HG03060 (cell line): ENCODE measurements around the gene DGKH.

ENCODE experiments used
- ATAC-seq: cut with Tn5 transposase; IDR thresholded peaks from one replicate; pipeline ENCODE4 v1.9.1; 2021; ENCODE audit warnings: low read depth, moderate number of reproducible peaks; ENCODE audit not compliant: unreplicated experiment

DGKH gene, protein sequence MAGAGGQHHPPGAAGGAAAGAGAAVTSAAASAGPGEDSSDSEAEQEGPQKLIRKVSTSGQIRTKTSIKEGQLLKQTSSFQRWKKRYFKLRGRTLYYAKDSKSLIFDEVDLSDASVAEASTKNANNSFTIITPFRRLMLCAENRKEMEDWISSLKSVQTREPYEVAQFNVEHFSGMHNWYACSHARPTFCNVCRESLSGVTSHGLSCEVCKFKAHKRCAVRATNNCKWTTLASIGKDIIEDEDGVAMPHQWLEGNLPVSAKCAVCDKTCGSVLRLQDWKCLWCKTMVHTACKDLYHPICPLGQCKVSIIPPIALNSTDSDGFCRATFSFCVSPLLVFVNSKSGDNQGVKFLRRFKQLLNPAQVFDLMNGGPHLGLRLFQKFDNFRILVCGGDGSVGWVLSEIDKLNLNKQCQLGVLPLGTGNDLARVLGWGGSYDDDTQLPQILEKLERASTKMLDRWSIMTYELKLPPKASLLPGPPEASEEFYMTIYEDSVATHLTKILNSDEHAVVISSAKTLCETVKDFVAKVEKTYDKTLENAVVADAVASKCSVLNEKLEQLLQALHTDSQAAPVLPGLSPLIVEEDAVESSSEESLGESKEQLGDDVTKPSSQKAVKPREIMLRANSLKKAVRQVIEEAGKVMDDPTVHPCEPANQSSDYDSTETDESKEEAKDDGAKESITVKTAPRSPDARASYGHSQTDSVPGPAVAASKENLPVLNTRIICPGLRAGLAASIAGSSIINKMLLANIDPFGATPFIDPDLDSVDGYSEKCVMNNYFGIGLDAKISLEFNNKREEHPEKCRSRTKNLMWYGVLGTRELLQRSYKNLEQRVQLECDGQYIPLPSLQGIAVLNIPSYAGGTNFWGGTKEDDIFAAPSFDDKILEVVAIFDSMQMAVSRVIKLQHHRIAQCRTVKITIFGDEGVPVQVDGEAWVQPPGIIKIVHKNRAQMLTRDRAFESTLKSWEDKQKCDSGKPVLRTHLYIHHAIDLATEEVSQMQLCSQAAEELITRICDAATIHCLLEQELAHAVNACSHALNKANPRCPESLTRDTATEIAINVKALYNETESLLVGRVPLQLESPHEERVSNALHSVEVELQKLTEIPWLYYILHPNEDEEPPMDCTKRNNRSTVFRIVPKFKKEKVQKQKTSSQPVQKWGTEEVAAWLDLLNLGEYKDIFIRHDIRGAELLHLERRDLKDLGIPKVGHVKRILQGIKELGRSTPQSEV

DNA sequence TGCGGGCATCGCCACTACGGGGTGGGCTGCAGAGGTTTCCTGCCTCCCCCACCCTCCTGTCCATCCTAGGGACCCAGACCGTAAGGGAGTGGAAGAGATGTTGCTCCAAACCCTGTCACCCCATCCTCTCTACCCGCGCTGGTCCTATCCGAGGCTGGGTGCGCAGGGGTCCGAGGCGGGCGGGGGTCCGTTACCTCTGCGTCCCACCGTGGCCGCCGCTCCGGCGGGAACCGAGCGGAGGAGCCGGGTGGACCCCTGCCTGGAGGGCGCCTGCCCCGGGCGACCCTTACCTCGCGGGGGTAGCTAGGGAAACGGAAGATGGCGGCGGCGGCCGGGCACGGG, at the start of gene DGKH:
DGKH (plus strand) TSS at position 307 of the 342 bp plus-strand sequence. CDS start 126 bp downstream, outside the sequence.
- ATAC-seq: no peak

DNA sequence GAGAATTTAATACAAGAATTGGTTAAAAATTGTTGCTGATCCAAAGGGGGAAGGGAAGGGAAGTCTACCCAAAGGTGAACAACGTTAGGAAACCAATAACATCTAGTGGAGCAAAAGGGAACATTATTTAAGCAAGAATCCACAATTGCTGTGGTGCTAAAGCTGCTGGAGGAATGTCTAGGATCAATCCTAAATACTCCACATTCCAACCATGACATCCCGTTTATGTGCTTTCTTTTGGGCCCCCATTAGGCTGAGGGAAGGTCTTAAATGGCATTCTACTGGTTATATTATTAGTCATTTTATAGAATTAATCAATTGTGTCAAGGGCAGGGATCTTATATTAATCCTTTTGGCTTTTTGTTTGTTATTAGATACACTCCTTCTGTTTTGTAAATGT, 47.6 kb upstream of the DGKH start:
- no peak for ATAC-seq

DNA sequence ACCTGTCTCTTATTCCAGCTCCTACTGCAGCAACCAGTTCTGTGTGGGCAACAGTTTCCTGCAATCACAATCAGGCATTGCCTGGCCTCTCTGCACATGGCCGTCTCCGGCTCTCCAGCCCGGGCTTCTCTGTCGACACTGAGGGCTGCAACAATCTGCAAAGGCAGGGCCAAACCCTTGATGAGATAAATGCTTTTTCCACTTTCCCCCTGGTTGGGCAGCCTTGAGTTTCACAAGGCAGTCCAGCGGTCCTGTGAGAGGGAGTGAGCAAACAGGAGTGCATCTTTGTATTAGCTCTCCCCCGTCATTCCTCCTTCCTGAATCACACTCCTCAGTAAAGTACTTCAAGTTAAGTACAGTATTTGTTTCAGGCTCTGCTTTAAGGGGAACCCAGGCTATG, 46.9 kb upstream of the DGKH start:
- ATAC-seq: no peak

DNA sequence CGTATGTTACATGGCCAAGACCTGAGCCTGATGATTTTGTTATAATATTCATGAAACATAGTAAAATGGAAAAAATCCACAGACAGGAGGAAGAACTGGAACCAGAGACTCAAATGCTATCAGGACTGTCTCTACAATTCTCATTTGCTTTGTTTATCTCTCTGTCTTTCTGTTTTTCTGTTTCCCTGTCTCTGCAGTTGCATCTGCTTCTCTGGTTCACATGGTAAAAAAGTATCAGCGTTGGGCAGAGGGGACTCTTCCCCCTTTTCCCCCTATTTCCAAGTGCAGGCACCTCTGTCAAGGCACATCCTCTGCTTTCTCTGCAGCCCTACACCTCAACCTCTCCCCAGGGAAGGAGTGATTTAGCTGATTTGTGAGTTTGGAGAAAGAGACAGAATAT, 46.4 kb upstream of the DGKH start:
- no peak for ATAC-seq

DNA sequence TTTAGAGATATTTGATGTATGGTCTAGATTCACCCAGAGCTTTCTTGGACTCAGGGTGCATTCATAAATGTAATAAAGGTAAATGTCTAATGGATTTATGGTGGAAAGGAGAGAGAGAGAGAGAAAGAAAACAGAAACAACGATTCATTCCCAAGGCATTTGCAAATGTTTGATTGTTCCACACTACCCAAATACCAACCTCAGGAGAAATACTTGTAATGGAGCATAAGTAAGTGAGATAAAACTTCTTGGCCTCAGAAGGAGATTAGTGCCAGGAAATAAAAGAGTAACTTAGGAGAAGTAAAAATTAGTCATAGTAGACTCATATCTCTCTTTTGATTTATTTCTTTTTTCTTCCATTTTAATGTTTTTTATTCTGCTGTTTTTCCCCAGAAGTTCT, 40.6 kb upstream of the DGKH start:
- no peak for ATAC-seq

DNA sequence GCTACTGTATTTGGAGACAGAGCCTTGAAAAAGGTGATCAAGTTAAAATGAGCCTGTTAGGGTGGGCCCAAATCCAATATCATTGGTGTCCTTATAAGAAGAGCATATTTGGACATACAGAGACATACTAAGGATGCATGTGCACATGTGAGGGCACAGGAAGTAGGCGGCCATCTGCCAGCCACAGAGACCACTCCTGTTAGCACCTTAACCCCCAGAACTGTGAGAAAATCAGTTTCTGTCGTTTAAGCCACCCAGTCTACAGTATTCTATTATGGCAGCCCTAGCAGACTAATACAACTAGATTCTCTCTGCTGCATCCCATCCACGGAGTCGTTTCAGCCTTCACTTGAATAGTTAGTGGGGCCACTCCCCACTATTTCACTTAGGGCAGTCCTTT, 39.4 kb upstream of the DGKH start:
- ATAC-seq: no peak

DNA sequence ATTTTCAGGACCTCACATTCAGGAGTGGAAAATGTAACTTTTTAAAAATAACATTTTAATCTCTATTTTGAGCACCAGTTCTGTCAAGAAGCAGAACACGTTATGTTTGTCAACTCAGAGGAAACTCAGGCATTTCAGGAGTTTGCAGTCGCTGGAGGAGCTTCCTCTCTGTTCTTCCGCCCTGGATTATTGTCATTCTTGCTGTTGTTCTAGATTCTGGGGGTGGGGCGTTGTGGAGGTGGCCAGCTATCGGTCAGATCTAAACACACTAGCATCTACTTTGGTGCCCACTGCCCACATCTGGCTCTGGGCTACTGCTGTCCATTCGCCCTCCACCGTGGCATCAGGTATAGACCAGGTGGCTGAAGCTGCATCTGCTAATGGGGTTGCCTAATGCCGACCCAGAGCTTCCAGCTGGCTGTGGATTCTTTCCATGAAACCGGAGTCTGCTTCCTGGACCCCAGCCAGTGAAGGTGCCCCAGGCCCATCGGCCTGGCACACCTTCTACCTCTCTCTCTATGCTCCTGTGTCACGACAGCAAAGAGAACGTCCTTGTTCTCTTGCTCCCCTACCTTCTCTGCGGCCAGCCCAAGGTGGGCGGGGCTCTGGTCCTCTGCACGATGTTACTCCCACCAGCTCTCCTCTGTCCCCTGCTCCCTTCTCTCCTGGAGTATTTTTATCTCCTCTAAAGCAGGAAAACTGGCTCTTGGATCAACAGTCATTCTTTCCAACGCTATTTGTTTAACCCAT, 36.7 kb upstream of the DGKH start:
- ATAC-seq: no peak

DNA sequence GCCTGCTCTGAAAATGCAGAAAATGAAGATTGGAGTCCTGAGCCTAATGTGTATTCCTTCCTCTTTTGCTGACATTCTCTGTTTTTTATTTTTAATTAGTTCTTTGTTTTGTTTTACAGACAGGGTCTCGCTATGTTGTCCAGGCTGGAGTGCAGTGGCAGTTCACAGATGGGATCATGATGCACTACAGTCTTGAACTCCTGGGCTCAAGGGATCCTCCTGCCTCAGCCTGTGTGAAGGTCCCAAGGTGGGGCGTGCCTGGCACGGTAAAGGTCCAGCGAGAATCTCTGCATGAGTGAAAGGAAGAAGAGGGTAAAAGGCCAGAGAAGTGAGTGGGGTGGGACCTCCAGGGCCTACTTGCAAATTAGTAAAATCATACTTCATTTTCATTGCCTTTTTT, 34.3 kb upstream of the DGKH start:
- ATAC-seq: no peak

DNA sequence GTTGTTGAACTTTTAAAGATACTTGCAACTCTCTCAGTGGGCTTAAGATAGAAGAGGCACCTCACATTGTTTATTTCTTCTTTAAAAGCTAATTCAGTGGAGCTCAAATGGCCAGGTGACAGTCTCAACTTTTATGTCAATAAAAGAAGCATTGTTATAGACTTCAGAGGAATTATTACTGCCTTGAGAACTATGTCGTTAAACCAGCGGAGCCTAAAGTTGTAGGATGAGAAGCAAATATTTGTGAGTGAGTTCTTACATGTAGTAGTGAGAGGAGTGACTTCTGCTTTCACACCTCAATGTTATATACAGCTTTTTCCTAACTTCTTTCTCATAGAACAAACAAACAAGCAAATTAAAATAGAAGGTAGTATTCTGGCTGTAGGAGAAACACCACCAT, 31.2 kb upstream of the DGKH start:
- no peak for ATAC-seq

DNA sequence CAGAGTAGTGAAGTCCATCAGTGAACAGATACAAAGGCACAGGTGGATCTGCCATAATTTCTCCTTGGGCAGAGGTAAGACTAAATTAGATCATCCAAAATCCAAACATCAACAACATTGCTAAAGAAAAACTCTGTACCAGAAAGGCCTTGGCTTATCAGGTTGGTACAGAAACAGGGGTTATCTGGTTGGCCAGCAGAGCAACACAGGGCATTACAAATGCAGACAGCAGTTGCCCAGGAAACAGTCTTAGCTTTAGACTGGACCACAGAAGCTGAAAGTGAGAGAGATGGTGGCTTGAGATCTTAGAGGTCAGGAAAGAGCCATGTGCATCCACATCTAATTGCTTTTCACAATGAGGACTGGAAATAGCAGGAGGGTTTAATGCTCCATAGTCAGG, 26.6 kb upstream of the DGKH start:
- no peak for ATAC-seq

DNA sequence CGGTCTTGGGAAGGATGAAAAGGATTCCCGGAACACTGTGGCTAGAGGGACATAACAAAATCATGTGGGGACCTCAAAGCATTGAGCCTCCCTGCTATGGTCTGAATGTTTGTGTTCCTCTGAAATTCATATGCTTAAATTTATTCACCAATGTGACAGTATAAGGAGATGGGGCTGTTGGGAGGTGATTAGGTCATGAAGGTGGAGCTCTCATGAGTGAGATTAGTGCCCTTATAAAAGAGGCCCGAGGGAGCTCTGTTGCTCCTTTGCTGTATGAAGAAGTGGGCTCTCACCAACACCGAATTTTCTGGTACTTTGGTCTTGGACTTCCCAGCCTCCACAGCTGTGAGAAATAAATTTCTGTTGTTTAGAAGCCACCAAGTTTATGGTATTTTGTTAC, 26.1 kb upstream of the DGKH start:
- no peak for ATAC-seq

DNA sequence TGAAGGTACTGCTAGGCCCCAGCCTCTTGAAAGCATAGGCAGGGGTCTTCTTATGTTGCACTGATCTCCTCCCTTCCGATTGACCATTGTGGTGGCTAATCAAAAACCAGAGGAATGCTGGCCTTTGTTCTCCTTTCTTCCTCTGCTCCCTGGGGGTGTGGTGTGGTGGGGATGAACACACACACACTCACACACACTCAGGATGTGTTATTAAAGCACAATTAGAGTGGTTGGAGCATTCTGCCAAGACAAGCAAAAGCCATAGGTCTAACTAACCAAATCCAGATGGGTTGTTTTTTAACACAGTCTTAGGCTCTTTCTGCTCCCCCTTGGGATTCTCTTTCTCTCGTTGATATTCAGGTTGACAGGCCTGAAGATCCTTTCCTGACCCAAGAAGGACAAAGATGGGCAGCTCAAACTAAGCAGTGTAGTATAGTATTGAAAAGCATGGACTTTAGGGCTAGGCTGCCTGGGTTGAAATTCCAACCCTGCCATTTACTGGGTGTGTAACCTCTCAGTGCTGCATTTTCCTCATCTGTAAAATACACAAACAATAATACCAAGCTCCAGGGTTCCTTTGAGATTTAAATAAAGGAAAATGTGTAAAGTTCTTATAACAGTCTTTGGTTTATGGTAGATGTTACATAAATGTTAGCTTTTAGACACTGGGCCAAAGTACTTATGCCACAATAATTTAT, 25.5 kb upstream of the DGKH start:
- ATAC-seq: no peak

DNA sequence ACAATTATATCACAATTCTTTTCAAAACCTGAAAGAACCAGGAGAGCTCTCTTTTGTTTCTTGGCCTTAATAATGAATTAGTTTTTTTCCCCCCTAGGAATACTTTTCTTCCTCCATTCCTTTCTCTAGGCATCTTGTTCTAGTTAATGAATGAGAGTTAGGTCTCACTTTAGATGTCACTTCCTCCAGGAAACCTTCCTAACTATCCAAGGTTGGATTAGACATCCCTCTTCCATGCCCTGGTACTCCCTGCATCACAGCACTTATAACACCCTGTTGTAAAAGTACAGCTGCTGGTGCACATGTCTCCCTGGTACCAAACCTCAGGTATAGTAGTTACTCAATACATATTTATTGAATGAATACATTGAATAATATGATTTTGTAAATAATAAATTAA, 21.2 kb upstream of the DGKH start:
- no peak for ATAC-seq

DNA sequence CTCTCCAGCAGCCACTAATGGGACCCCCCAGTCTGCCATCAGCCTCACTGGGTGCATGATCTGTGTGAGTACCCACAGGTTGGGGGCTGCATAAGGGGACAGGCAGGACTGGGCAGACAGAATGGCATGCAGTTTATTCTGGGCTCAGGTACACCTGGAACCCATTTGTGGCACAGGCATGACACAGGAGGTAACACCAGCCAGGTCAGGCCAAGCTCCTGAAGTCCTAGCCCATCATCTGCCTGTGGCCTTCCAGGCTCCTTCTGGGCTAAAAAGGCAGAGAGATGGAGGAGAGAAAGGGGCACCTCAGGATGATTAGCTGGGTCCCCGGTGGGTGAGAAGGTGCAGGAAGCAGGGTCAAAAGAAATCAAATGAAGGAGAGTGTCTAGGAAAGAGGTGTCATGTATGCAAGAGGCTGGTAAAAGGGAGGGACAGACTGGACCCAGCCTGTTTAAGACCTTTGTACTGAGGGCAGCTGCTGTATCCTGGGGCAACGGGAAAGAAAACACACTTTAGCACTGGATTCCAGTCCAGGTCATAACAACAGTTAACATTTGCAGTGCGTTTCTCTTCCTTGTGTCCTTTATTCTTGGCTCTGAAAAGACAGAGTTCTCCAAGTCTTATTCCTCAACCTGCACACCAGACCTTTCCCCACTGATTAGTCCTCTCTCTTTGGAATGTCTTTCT, 20.2 kb upstream of the DGKH start:
- no peak for ATAC-seq

DNA sequence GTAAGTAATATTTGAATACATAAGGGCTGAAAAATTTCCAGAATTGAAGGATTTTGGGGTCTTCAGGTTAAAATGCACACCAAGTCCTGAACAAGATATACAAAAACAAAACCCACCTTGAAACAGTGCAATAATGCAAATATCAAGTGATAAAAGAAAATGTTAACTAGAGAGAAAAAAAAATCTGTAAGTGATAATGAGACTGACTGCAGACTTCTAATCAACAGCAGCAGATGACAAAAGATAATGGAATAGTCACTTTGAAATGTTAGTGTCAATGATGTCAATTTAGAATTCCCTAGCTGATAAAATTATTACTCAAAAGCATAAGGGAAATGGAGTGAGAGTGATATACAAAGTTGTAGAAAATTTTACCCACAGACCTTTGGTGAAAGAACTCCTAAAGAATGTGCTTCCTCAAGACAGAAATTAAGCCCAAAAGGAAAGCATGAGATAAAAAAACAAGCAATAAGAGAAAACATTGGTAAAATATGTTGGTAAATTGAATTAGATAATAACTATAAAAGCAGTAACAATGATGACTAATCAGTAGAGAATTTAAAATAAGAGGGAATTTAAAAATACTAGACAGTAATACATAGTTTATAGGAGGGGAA, 12.4 kb upstream of the DGKH start:
- ATAC-seq: no peak

DNA sequence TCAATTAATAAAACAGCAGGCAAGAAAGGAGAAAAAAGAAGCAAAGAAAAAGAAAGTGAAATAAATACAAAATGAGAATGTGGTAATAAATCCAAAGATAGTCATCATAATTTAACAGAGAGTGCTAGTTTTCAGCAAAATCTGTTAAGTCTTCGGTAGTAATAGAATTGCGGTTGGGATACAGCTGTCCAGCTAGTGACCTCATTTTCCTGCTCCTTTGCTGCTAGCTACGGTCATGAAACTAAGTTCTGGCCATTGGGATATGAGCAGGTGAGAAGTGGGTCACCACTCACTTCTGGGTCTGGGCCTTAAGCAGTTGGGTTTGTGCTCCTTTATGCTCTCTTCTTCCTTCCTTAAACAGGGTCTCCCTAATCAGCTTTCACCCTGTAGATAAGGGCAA, 11.7 kb upstream of the DGKH start:
- ATAC-seq: no peak

DNA sequence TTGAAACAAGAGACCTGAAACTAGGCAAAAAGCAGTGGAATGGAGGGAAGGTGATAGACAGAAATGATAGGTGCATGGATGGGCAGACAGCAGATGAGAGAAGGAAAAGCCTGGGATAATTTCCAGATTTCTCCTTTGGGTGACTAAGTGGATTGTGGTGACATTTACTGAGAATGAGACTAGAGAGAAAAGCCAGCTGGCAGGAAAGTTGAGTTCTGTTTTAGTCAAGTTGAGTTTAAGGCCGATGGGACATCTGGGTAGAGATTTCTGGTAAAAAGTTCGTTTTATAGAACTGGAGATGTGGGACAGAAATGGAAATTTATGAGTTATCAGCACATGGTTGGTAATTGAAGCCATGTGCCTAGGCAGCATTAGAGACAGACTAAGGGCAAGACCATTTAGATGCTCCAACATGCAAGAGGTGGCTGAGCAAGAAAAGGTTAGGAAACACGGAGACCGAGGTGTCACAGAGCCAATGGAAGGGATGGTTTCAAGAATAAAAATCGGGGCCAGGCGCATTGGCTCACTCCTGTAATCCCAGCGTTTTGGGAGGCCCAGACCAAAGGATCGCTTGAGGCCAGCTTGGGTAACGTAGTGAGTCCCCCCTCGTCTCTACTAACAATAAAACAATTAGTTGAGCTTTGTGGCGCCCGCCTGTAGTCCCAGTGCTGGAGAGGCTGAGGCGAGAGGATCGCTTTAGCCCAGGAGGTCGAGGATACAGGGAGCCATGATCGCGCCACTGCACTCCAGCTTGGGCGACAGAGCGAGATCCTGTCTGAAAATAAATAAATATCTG, 9.6 kb upstream of the DGKH start:
- no peak for ATAC-seq

DNA sequence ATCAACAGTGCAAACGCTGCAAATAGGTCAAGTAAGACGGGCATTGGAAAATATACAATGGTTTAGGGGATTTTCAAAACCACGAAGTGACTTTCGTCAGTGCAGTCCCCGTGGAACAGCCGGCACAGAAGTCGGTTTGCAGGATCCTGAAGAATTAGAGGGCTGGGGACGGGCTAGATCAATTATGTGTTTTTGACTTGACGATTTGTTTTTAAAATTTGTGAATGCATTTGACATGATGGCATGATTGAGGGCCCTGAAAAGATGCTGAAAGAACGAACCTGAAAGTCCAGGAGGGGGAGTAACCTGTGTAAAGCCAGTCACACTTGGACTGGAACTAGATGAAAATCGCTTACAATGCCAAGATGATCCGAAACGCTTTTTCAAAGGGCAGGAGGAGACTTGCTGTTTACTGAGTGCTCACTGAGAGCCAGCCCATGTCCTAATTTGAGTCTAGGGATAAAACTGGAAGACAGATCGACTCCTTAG, 8.9 kb upstream of the DGKH start:
- ATAC-seq: no peak
